ENCODE results near the gene CAMK1D. TPM values are rescaled to one million over a fixed set of nuclear protein-coding genes. Genes with fewer than 3 reads are reported as not detected.
"Not testable (repeated sequence)": the region's sequence is repeated elsewhere in the genome, so short reads cannot be mapped to it uniquely, and the experiment has no call there.

CAMK1D gene
- polyA plus RNA-seq, 3 donors = 2.2 to 9.7 (median 8.4) TPM

GRCh38 chr10:12854988-12855387 lies 505.6 kb downstream of the CAMK1D start:
- no peak overlapping the region for H3K27ac ChIP-seq (ENCODE audit: low read depth, low read length)
- 30 to 83% (median 38%) methylated on average over 2 of the region's 2 CpGs for WGBS, 3 donors

GRCh38 chr10:12862459-12862858 lies 513.1 kb downstream of the CAMK1D start:
- WGBS, 3 donors = 78 to 84% (median 83%) methylated on average over 3 of the region's 3 CpGs
- H3K27ac ChIP-seq (ENCODE audit: low read depth, low read length) = no peak overlapping the region

GRCh38 chr10:12865515-12865914 lies 516.2 kb downstream of the CAMK1D start:
- 90 to 96% (median 94%) methylated on average over 6 of the region's 6 CpGs for WGBS, 3 donors
- not testable (repeated sequence) for H3K27ac ChIP-seq (ENCODE audit: low read depth, low read length)

GRCh38 chr10:12868229-12868628 lies 518.9 kb downstream of the CAMK1D start:
- 72 to 79% (median 73%) methylated on average over 5 of the region's 5 CpGs for WGBS, 3 donors
- H3K27ac ChIP-seq (ENCODE audit: low read depth, low read length) = no peak overlapping the region

- 78 to 87% (median 81%) methylated on average over 3 of the region's 3 CpGs for WGBS, 3 donors
- no peak overlapping the region for H3K27ac ChIP-seq (ENCODE audit: low read depth, low read length)
Observed at GRCh38 chr10:12869427-12869826, 520.1 kb downstream of the CAMK1D start.

- 80 to 92% (median 91%) methylated on average over 9 of the region's 9 CpGs for WGBS, 3 donors
- no peak overlapping the region for H3K27ac ChIP-seq (ENCODE audit: low read depth, low read length)
Observed at GRCh38 chr10:12872577-12872976, 523.2 kb downstream of the CAMK1D start.

GRCh38 chr10:12873172-12873571 lies 523.8 kb downstream of the CAMK1D start:
- WGBS, 3 donors = 48 to 70% (median 67%) methylated on average over 8 of the region's 8 CpGs
- H3K27ac ChIP-seq (ENCODE audit: low read depth, low read length) = no peak overlapping the region

- WGBS, 3 donors = 91 to 98% (median 93%) methylated on average over 6 of the region's 6 CpGs
Observed at GRCh38 chr10:12874501-12874900, 525.2 kb downstream of the CAMK1D start.

GRCh38 chr10:12875100-12875499 lies 525.8 kb downstream of the CAMK1D start:
- 59 to 69% (median 62%) methylated on average over 5 of the region's 5 CpGs for WGBS, 3 donors
- no peak overlapping the region for H3K27ac ChIP-seq (ENCODE audit: low read depth, low read length)

More at GRCh38 chr10:12874501-12874900, 525.2 kb downstream of the CAMK1D start:
- H3K27ac ChIP-seq (ENCODE audit: low read depth, low read length) = no peak overlapping the region

- WGBS, 3 donors = 80 to 94% (median 88%) methylated on average over 5 of the region's 5 CpGs
- H3K27ac ChIP-seq (ENCODE audit: low read depth, low read length) = no peak overlapping the region
Observed at GRCh38 chr10:12876266-12876665, 526.9 kb downstream of the CAMK1D start.

- H3K27ac ChIP-seq (ENCODE audit: low read depth, low read length) = no peak overlapping the region
Observed at GRCh38 chr10:12877150-12877549, 527.8 kb downstream of the CAMK1D start.

GRCh38 chr10:12880423-12880822 lies 531.1 kb downstream of the CAMK1D start:
- no peak overlapping the region for H3K27ac ChIP-seq (ENCODE audit: low read depth, low read length)

More at GRCh38 chr10:12877150-12877549, 527.8 kb downstream of the CAMK1D start:
- WGBS, 3 donors = 73 to 81% (median 77%) methylated on average over 3 of the region's 3 CpGs

GRCh38 chr10:12884851-12885250 lies 535.5 kb downstream of the CAMK1D start:
- H3K27ac ChIP-seq (ENCODE audit: low read depth, low read length) = no peak overlapping the region
- 86 to 88% (median 87%) methylated on average over 6 of the region's 6 CpGs for WGBS, 3 donors

Other genes starting within 250 kb of the CAMK1D start
- 1 to 10 TPM; 1.3 to 2.9 (median 1.5) TPM for gene SEC61A2, start 219.9 kb upstream of the CAMK1D start, polyA plus RNA-seq
- gene NUDT5, start 153.7 kb upstream of the CAMK1D start, polyA plus RNA-seq = 10 to 100 TPM; 17.8 to 60.3 (median 50.2) TPM
- 10 to 100 TPM; 23.9 to 54.3 (median 47.6) TPM for gene CDC123, start 153.4 kb upstream of the CAMK1D start, polyA plus RNA-seq